A549 (cell line): ENCODE data around the gene TFAP2E. TPM values are rescaled to one million over a fixed set of nuclear protein-coding genes. Genes with fewer than 3 reads are reported as not detected.

Experiments used
- ATAC-seq, 2 experiments: fragments of 200-7000 bp in 1 of 2; fragments of >200 bp in 1 of 2; cut with Nextera tagmentation in 1 of 2; cut with Tn5 transposase in 1 of 2; 3 replicates each; pipeline versions ENCODE4 v1.8.0 to v1.9.1; 2018 to 2020; ENCODE audit warnings: mild to moderate bottlenecking in 1 of 2, moderate library complexity in 1 of 2
- CTCF ChIA-PET: fragments of 300-600 bp; sonication (Branson Sonifier 250); formaldehyde crosslinking; extraction: SDS; loops from one replicate; lab custom pipeline; 2021; ENCODE audit warnings: antibody characterized with exemption, inconsistent platforms; lab: Yijun Ruan, JAX
- POLR2A ChIA-PET: fragments of 350-600 bp; formaldehyde crosslinking; extraction: SDS; loops from one replicate; lab custom pipeline; 2021; ENCODE audit warnings: antibody characterized with exemption, inconsistent platforms; lab: Yijun Ruan, JAX
- DNase-seq, 2 experiments: peaks; one replicate each; pipeline versions ENCODE4 v3.0.0 to v3.0.0-alpha.2; 2011 to 2016; ENCODE audit warnings: low read depth in 1 of 2, low spot score in 1 of 2
- FAIRE-seq: peaks from 2 replicates; lab custom pipeline; 2011; peaks lifted over from hg19 to GRCh38; lab: Jason Lieb, UNC
- H3K27ac ChIP-seq, 2 experiments: fragments of >200 bp; sonication (Bioruptor Twin); formaldehyde crosslinking; 3 replicates each; pipeline ENCODE4 v1.5.1; 2016 to 2017
- H3K4me1 ChIP-seq: fragments of >200 bp; sonication (Bioruptor Twin); formaldehyde crosslinking; 3 replicates; pipeline ENCODE4 v1.6.1; 2016
- H3K4me2 ChIP-seq: fragments of >200 bp; sonication (Bioruptor Twin); formaldehyde crosslinking; 3 replicates; pipeline ENCODE4 v1.6.1; 2016
- H3K4me3 ChIP-seq: fragments of >200 bp; sonication (Bioruptor Twin); formaldehyde crosslinking; 3 replicates; pipeline ENCODE4 v1.5.1; 2016
- H3K9me3 ChIP-seq: fragments of >200 bp; sonication (Bioruptor Twin); formaldehyde crosslinking; 3 replicates; pipeline ENCODE4 v1.6.1; 2016
- BHLHE40 ChIP-seq: IDR thresholded peaks from 2 replicates; pipeline ENCODE4 v1.6.1; 2012; ENCODE audit warnings: low read depth, low read length, inconsistent platforms
- CBX8 ChIP-seq: fragments of 200-600 bp; sonication (generic); IDR thresholded peaks from 2 replicates; pipeline ENCODE4 v1.6.1; 2016
- CHD4 ChIP-seq: fragments of 200-600 bp; sonication (generic); IDR thresholded peaks from 2 replicates; pipeline ENCODE4 v1.6.1; 2016; ENCODE audit warnings: antibody characterized with exemption, mild to moderate bottlenecking, borderline replicate concordance
- EP300 ChIP-seq, 2 experiments: fragments of >200 bp; sonication (Bioruptor Twin); formaldehyde crosslinking; IDR thresholded peaks; 2 replicates in 1 of 2; 3 replicates in 1 of 2; pipeline ENCODE4 v1.6.1; 2016 to 2017
- ESRRA ChIP-seq: fragments of 150-350 bp; IDR thresholded peaks from 2 replicates; pipeline ENCODE4 v1.6.1; 2014; ENCODE audit warnings: mild to moderate bottlenecking, low read length, borderline replicate concordance
- FOXS1 ChIP-seq: fragments of 250-450 bp; sonication (Bioruptor Pico); IDR thresholded peaks from 2 replicates; pipeline ENCODE4 v1.5.0; 2020; ENCODE audit warnings: mild to moderate bottlenecking, moderate library complexity
- HOXB5 ChIP-seq: fragments of 250-450 bp; sonication (Bioruptor Pico); IDR thresholded peaks from 2 replicates; pipeline ENCODE4 v1.5.0; 2020; ENCODE audit warnings: mild to moderate bottlenecking, moderate library complexity
- JUNB ChIP-seq: fragments of >200 bp; sonication (Bioruptor Twin); formaldehyde crosslinking; IDR thresholded peaks from 2 replicates; pipeline ENCODE4 v1.6.1; 2016
- KDM5A ChIP-seq: fragments of 200-600 bp; sonication (generic); IDR thresholded peaks from 2 replicates; pipeline ENCODE4 v1.6.1; 2016; ENCODE audit warnings: antibody characterized with exemption, mild to moderate bottlenecking
- MAZ ChIP-seq: fragments of 150-350 bp; IDR thresholded peaks from 2 replicates; pipeline ENCODE4 v1.6.1; 2014; ENCODE audit warnings: antibody characterized with exemption, low read depth, low read length, borderline replicate concordance
- NR3C1 ChIP-seq: fragments of >200 bp; sonication (Bioruptor Twin); formaldehyde crosslinking; IDR thresholded peaks from 3 replicates; pipeline ENCODE4 v1.6.1; 2017
- RCOR1 ChIP-seq: fragments of 150-350 bp; IDR thresholded peaks from 2 replicates; pipeline ENCODE4 v1.6.1; 2014; ENCODE audit warnings: antibody characterized with exemption, low read length, low read depth
- SREBF2 ChIP-seq: fragments of 450-650 bp; IDR thresholded peaks from 2 replicates; pipeline ENCODE4 v1.6.1; 2014; ENCODE audit warnings: mild to moderate bottlenecking, moderate library complexity
- ZFP36 ChIP-seq: fragments of 450-650 bp; IDR thresholded peaks from 2 replicates; pipeline ENCODE4 v1.6.1; 2014; ENCODE audit warnings: borderline replicate concordance; ENCODE audit not compliant: partially characterized antibody
- ZSCAN20 ChIP-seq: fragments of 250-450 bp; sonication (Bioruptor Pico); IDR thresholded peaks from 2 replicates; pipeline ENCODE4 v1.8.0; 2022; ENCODE audit warnings: mild to moderate bottlenecking, moderate library complexity
- WGBS: methylation state at CpG from one replicate; pipeline ENCODE4 v1.1.6; 2017; ENCODE audit errors: missing lambda C conversion rate; 5-methylcytosine and 5-hydroxymethylcytosine counted together
- polyA plus RNA-seq, 4 experiments: library from polyadenylated mRNA; depleted of rRNA in 3 of 4; stranded (reverse); fragments of >200 nt; fragmentation: RNase III in 1 of 4; extraction: RNeasy Plus Mini Kit Qiagen cat#74134 plus additional on column Dnase treatment in 1 of 4; gene quantifications; 2 replicates in 3 of 4; 3 replicates in 1 of 4; pipeline ENCODE4 v1.2.3, GENCODE V29; 2011 to 2017
- TF ChIP-seq, protein P1 (sequence below): fragments of 250-450 bp; sonication (Bioruptor Pico); IDR thresholded peaks from 2 replicates; pipeline ENCODE4 v1.5.0; 2021; ENCODE audit warnings: mild to moderate bottlenecking, moderate library complexity, borderline replicate concordance
- TF ChIP-seq, protein P2 (sequence below): fragments of 150-350 bp; IDR thresholded peaks from 2 replicates; pipeline ENCODE4 v1.6.1; 2014; ENCODE audit warnings: low read depth, mild to moderate bottlenecking, low read length
- TF ChIP-seq, protein P3 (sequence below): fragments of >200 bp; sonication (Bioruptor Twin); formaldehyde crosslinking; IDR thresholded peaks from 3 replicates; pipeline ENCODE4 v1.6.1; 2016
- TF ChIP-seq, protein P4 (sequence below): fragments of 200-600 bp; sonication (generic); IDR thresholded peaks from 2 replicates; pipeline ENCODE4 v1.6.1; 2016; ENCODE audit warnings: antibody characterized with exemption, mild to moderate bottlenecking, moderate library complexity

The TFAP2E gene
- polyA plus RNA-seq, 2 of the 4 experiments (the other 2 are of a cell fraction) = 0.16 to 0.31 TPM

DNA sequence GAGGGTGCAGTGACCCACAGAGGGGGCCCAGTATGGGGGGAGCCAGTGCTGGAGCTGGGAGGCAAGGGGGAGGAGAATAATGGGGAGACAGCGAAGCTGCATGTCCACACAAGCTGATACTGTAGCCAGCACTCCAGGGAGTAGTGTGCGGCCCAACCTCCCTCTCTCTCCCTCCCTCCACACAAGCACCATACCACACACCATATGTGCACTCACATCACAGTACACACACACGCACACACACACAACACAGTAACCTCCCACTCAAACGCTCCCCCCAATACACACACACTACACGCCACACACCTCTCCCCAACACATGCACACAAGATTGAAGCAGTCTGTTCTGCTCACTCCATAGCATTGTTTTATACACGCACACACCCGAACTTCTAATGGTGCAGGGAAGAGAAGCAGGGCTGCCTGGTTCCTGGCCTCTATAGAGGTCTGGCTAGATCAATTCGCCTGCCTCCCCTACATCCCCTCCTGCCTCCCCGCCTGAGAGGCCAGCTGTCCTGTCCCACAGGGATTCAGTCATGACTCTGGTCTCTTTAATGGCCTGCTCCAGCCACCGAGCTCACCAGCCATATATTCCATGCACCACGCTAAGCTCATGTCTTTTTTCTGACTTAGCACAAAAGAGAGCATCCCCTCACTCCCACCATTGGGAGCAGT is 11.7 kb upstream of the TFAP2E start:
- ChIA-PET POLR2A (no interaction called here), CTCF (interaction anchor here (1.0 to 3.4 kb wide), 8 partner anchors 7 to 214 kb away, joined by 3 to 15 read pairs (median 6); partner anchors contain the start of gene TFAP2E)
- DNase-seq = no peak
- Histone ChIP-seq H3K4me2 (no peak overlapping the region), H3K4me3 (no peak overlapping the region), H3K4me1 (peaks cover 9% of the 10 kb centered on the region; the same call in 2 of the 3 replicates), H3K27ac (no peak overlapping the region), H3K9me3 (no peaks in the 10 kb centered on the region)
- ATAC-seq = no peak
- TF ChIP-seq, protein P1, sequence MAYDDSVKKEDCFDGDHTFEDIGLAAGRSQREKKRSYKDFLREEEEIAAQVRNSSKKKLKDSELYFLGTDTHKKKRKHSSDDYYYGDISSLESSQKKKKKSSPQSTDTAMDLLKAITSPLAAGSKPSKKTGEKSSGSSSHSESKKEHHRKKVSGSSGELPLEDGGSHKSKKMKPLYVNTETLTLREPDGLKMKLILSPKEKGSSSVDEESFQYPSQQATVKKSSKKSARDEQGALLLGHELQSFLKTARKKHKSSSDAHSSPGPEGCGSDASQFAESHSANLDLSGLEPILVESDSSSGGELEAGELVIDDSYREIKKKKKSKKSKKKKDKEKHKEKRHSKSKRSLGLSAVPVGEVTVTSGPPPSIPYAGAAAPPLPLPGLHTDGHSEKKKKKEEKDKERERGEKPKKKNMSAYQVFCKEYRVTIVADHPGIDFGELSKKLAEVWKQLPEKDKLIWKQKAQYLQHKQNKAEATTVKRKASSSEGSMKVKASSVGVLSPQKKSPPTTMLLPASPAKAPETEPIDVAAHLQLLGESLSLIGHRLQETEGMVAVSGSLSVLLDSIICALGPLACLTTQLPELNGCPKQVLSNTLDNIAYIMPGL (CRISPR knock-in tag) = no peak
- TF ChIP-seq, protein P2, sequence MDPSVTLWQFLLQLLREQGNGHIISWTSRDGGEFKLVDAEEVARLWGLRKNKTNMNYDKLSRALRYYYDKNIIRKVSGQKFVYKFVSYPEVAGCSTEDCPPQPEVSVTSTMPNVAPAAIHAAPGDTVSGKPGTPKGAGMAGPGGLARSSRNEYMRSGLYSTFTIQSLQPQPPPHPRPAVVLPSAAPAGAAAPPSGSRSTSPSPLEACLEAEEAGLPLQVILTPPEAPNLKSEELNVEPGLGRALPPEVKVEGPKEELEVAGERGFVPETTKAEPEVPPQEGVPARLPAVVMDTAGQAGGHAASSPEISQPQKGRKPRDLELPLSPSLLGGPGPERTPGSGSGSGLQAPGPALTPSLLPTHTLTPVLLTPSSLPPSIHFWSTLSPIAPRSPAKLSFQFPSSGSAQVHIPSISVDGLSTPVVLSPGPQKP = no peak
- TF ChIP-seq ZFP36 (no peak), ZSCAN20 (CRISPR knock-in tag) (no peak), MAZ (no peak), NR3C1 (no peak), HOXB5 (CRISPR knock-in tag) (no peak), JUNB (no peak)
- no peak for FAIRE-seq
- 86% methylated on average over 11 of the region's 11 CpGs for WGBS

DNA sequence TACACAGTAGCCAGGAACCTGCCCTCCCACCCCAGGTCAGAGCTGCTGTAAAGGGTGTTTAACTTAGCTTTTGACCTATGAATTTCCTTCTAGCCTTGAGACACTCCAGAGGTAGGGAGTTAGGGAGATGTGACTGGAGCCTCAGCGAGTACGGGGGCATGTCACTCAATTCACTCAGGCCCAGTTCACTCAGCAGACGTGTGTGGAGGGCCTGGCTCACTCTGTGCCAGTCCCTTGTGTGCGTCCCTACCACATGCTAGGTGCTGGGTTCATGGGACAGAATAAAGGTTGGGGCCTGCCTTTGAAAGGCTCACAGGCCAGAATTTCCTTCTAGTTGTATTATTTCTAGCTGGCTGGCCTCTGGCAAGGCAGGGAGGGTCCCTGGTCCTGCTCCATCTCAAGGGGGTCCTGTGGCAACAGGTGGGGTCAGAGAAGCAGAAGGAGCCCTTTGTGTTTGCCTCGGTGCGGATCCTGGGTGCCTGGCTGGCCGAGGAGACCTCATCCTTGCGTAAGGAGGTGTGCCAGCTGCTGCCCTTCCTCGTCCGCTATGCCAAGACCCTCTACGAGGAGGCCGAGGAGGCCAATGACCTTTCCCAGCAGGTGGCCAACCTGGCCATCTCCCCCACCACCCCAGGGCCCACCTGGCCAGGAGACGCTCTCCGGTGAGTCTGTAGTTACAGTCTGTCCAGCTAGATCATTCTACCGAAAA is 11.0 kb upstream of the TFAP2E start:
- Histone ChIP-seq H3K9me3 (no peaks in the 10 kb centered on the region), H3K4me2 (no peak overlapping the region), H3K4me1 (peaks cover 9% of the 10 kb centered on the region; the same call in 2 of the 3 replicates), H3K4me3 (no peak overlapping the region), H3K27ac (no peak overlapping the region)
- ChIA-PET CTCF (interaction anchor here (1.0 to 3.4 kb wide), 6 partner anchors 10 to 213 kb away, joined by 3 to 15 read pairs (median 5); partner anchors contain the start of gene TFAP2E), POLR2A (no interaction called here)
- no peak for DNase-seq
- 96% methylated on average over 10 of the region's 15 CpGs for WGBS
- FAIRE-seq = no peak
- ATAC-seq = no peak
- TF ChIP-seq, protein P3, sequence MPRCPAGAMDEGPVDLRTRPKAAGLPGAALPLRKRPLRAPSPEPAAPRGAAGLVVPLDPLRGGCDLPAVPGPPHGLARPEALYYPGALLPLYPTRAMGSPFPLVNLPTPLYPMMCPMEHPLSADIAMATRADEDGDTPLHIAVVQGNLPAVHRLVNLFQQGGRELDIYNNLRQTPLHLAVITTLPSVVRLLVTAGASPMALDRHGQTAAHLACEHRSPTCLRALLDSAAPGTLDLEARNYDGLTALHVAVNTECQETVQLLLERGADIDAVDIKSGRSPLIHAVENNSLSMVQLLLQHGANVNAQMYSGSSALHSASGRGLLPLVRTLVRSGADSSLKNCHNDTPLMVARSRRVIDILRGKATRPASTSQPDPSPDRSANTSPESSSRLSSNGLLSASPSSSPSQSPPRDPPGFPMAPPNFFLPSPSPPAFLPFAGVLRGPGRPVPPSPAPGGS = no peak
- TF ChIP-seq, protein P2 = no peak
- no peak for TF ChIP-seq RCOR1
- no peak for TF ChIP-seq KDM5A
- TF ChIP-seq CHD4 = no peak
- TF ChIP-seq SREBF2 = no peak
- no peak for TF ChIP-seq BHLHE40
- TF ChIP-seq EP300 (IDR thresholded peaks at IDR 0.05) = no peak
- no peak for TF ChIP-seq CBX8
- TF ChIP-seq, protein P4, sequence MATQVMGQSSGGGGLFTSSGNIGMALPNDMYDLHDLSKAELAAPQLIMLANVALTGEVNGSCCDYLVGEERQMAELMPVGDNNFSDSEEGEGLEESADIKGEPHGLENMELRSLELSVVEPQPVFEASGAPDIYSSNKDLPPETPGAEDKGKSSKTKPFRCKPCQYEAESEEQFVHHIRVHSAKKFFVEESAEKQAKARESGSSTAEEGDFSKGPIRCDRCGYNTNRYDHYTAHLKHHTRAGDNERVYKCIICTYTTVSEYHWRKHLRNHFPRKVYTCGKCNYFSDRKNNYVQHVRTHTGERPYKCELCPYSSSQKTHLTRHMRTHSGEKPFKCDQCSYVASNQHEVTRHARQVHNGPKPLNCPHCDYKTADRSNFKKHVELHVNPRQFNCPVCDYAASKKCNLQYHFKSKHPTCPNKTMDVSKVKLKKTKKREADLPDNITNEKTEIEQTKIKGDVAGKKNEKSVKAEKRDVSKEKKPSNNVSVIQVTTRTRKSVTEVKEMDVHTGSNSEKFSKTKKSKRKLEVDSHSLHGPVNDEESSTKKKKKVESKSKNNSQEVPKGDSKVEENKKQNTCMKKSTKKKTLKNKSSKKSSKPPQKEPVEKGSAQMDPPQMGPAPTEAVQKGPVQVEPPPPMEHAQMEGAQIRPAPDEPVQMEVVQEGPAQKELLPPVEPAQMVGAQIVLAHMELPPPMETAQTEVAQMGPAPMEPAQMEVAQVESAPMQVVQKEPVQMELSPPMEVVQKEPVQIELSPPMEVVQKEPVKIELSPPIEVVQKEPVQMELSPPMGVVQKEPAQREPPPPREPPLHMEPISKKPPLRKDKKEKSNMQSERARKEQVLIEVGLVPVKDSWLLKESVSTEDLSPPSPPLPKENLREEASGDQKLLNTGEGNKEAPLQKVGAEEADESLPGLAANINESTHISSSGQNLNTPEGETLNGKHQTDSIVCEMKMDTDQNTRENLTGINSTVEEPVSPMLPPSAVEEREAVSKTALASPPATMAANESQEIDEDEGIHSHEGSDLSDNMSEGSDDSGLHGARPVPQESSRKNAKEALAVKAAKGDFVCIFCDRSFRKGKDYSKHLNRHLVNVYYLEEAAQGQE = no peak
- TF ChIP-seq HOXB5 (CRISPR knock-in tag) = no peak
- TF ChIP-seq FOXS1 (CRISPR knock-in tag) = no peak
- TF ChIP-seq ESRRA = no peak
- TF ChIP-seq ZFP36 = no peak
